Measurements from ENCODE around the gene PODNL1.

The PODNL1 gene

DNA sequence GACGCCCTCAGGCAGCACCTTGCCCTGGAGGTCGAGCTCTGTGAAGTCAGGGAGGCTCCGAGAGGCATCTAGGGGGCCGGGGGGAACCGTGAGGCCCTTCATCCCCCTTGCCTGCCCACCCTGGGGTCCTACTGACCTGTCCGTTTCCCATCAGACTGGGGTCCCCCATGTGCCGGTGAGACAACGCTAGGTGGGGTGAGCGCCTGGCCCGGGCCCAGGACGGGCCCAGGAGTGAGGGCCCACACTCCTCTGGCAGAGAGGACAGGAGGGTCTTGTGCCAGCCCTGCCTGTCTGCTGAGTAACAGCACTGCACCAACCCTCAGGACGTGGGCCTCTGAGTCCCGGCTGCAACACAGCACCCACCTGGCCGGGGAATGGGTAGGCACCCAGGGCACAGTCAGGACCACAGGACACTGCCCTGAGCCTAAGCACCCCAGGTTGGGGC is 28.5 kb upstream of the PODNL1 start:
- Histone ChIP-seq H3K27ac (ENCODE audit: extremely low read depth, low read depth, low read length) (no peak overlapping the region), H3K36me3 (ENCODE audit: control insufficient read depth in 2 of 2, insufficient read depth in 1 of 2, low read length in 2 of 2) (peaks cover 19 to 69% of the 10 kb centered on the region in 2 experiments; a peak in 2 of 3 replicates), H3K4me1 (ENCODE audit: control insufficient read depth, insufficient read depth, low read length) (peaks cover 3% of the 10 kb centered on the region; the same call in 1 of the 2 replicates), H3K4me3 (ENCODE audit: low read depth, low read length) (no peak overlapping the region), H3K9me3 (ENCODE audit: control insufficient read depth, insufficient read depth, low read depth, low read length) (no peaks in the 10 kb centered on the region)
- ChIA-PET CTCF (interaction anchor here (0.6 kb wide), 1 partner anchor 19 kb away, joined by 3 read pairs; no protein-coding TSS in a partner anchor), POLR2A (no interaction called here)
- TF ChIP-seq ZNF175 (tag by site-specific recombination; IDR thresholded peaks at IDR 0.05) (no peak), ZNF362 (tag by site-specific recombination; IDR thresholded peaks at IDR 0.05) (no peak), ZNF140 (tag by site-specific recombination; IDR thresholded peaks at IDR 0.05) (no peak), KLF1 (tag by site-specific recombination; IDR thresholded peaks at IDR 0.05) (no peak), ZNF239 (tag by site-specific recombination; IDR thresholded peaks at IDR 0.05) (no peak), ZNF664 (tag by site-specific recombination; IDR thresholded peaks at IDR 0.05) (no peak), ZNF311 (tag by site-specific recombination; IDR thresholded peaks at IDR 0.05; ENCODE audit: borderline replicate concordance) (no peak), ZNF132 (tag by site-specific recombination; IDR thresholded peaks at IDR 0.05; ENCODE audit: borderline replicate concordance) (no peak), ZNF548 (tag by site-specific recombination; IDR thresholded peaks at IDR 0.05) (no peak), ZNF24 (tag by site-specific recombination; IDR thresholded peaks at IDR 0.05) (no peak), ZXDB (tag by site-specific recombination; IDR thresholded peaks at IDR 0.05) (no peak), KLF7 (tag by site-specific recombination; IDR thresholded peaks at IDR 0.05; ENCODE audit: borderline replicate concordance) (no peak), ZNF366 (tag by site-specific recombination; conservative IDR thresholded peaks at IDR 0.05) (no peak), ZNF423 (tag by site-specific recombination; IDR thresholded peaks at IDR 0.05) (no peak), ZNF76 (tag by site-specific recombination; IDR thresholded peaks at IDR 0.05; ENCODE audit: borderline replicate concordance, low read depth) (no peak)

- H3K27ac ChIP-seq (ENCODE audit: extremely low read depth, low read depth, low read length) = no peak overlapping the region
- ChIA-PET POLR2A (no interaction called here), CTCF (interaction anchor here (0.6 kb wide), 1 partner anchor 19 kb away, joined by 3 read pairs; no protein-coding TSS in a partner anchor)
- H3K9me3 ChIP-seq (ENCODE audit: control insufficient read depth, insufficient read depth, low read depth, low read length) = no peaks in the 10 kb centered on the region
- H3K4me1 ChIP-seq (ENCODE audit: control insufficient read depth, insufficient read depth, low read length) = peaks cover 3% of the 10 kb centered on the region; the same call in 1 of the 2 replicates
- no peak overlapping the region for H3K4me3 ChIP-seq (ENCODE audit: low read depth, low read length)
- TF ChIP-seq ZNF521 (tag by site-specific recombination; IDR thresholded peaks at IDR 0.05) (no peak), ZNF513 (tag by site-specific recombination; IDR thresholded peaks at IDR 0.05) (no peak), ZNF239 (tag by site-specific recombination; IDR thresholded peaks at IDR 0.05) (no peak), GLIS1 (tag by site-specific recombination; IDR thresholded peaks at IDR 0.05) (no peak), ZNF514 (tag by site-specific recombination; IDR thresholded peaks at IDR 0.05) (no peak)
- H3K36me3 ChIP-seq (ENCODE audit: control insufficient read depth in 2 of 2, insufficient read depth in 1 of 2, low read length in 2 of 2) = peaks cover 19 to 66% of the 10 kb centered on the region in 2 experiments; a peak in 2 of 3 replicates
Measured at GRCh38 chr19:13965926-13966683, 27.9 kb upstream of the PODNL1 start.

DNA sequence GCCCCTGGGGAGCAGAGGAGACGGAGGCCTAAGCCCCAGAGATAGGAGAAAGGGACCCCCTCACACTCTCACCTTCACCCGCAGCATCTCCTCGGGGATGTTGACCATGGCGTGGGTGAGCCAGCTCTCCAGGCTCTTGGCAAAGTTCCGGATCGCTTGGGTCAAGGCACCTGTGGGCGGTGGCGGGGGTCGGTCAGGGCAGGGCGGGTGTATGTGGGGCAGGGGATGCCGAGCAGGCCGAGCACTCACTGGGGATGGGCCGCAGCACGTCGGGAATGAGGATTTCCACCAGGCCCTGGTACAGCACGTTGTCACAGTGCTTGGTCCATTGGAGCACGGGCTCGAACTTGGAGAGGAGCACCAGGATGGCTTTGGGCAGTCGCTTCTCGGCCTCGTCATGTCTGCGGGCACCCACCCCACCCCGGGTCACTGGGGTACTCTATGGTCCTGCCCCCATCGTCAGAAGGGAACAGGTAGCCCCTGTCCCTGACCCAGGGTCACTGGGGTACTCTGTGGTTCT is 27.2 kb upstream of the PODNL1 start:
- H3K27ac ChIP-seq (ENCODE audit: extremely low read depth, low read depth, low read length) = no peak overlapping the region
- H3K9me3 ChIP-seq (ENCODE audit: control insufficient read depth, insufficient read depth, low read depth, low read length) = no peaks in the 10 kb centered on the region
- TF ChIP-seq ZBTB8A (tag by site-specific recombination; IDR thresholded peaks at IDR 0.05) = no peak
- no peak for TF ChIP-seq ZNF704 (tag by site-specific recombination; IDR thresholded peaks at IDR 0.05)
- H3K36me3 ChIP-seq (ENCODE audit: control insufficient read depth in 2 of 2, insufficient read depth in 1 of 2, low read length in 2 of 2) = peaks cover 17 to 71% of the 10 kb centered on the region in 2 experiments; a peak in 2 of 3 replicates
- ChIA-PET POLR2A (no interaction called here), CTCF (no interaction called here)
- H3K4me1 ChIP-seq (ENCODE audit: control insufficient read depth, insufficient read depth, low read length) = peaks cover 3% of the 10 kb centered on the region; the same call in 1 of the 2 replicates
- H3K4me3 ChIP-seq (ENCODE audit: low read depth, low read length) = no peak overlapping the region

All from HEK293 (cell line).